Peyer's patch (tissue), 4 donors: ENCODE data around the gene FMO5.

Experiments
- CTCF ChIP-seq, 6 experiments: fragments of 450-650 bp in 4 of 6; fragments of 200-600 bp in 2 of 6; sonication (generic) in 1 of 6; IDR thresholded peaks; one replicate each; pipeline ENCODE4 v1.5.1; 2017 to 2019; ENCODE audit warnings: antibody characterized with exemption in 6 of 6, mild to moderate bottlenecking in 3 of 6, moderate library complexity in 1 of 6
- POLR2A ChIP-seq, 2 donors: fragments of 450-650 bp; IDR thresholded peaks; one replicate each; pipeline ENCODE4 v1.5.1; 2017; ENCODE audit warnings: antibody characterized with exemption in 2 of 2, mild to moderate bottlenecking in 2 of 2, moderate library complexity in 2 of 2

- TF ChIP-seq CTCF (IDR thresholded peaks at IDR 0.05) (no peak), POLR2A (IDR thresholded peaks at IDR 0.05) (no peak)
Observed at GRCh38 chr1:147168626-147169058, 56.5 kb downstream of the FMO5 start.
